Uterus (tissue), 4 donors: ENCODE results near the gene PTPRE. TPM values are rescaled to one million over a fixed set of nuclear protein-coding genes. Genes with fewer than 3 reads are reported as not detected.

Source experiments
- DNase-seq, 2 donors: peaks; one replicate each; pipeline ENCODE4 v3.0.0-alpha.2; 2019 to 2020
- H3K27ac ChIP-seq, 2 donors: fragments of 200-600 bp; sonication (generic); 1 replicate in 1 of 2; 2 replicates in 1 of 2; pipeline ENCODE4 v1.5.1; 2016 to 2018
- H3K27me3 ChIP-seq, 2 donors: fragments of 200-600 bp; sonication (generic); one replicate each; pipeline ENCODE4 v1.5.1; 2018 to 2019; ENCODE audit warnings: control low read depth in 1 of 2
- H3K36me3 ChIP-seq, 2 donors: fragments of 200-600 bp; sonication (generic); one replicate each; pipeline ENCODE4 v1.5.1; 2019; ENCODE audit warnings: control low read depth in 1 of 2
- H3K4me1 ChIP-seq, 2 donors: fragments of 200-600 bp; sonication (generic); one replicate each; pipeline ENCODE4 v1.5.1; 2018 to 2019; ENCODE audit warnings: control low read depth in 1 of 2
- H3K4me3 ChIP-seq, 2 donors: fragments of 200-600 bp; sonication (generic); 1 replicate in 1 of 2; 2 replicates in 1 of 2; pipeline ENCODE4 v1.5.1; 2018 to 2019; ENCODE audit warnings: mild to moderate bottlenecking in 1 of 2
- H3K9me3 ChIP-seq, 2 donors: fragments of 200-600 bp; sonication (generic); one replicate each; pipeline ENCODE4 v1.5.1; 2019; ENCODE audit warnings: control low read depth in 1 of 2
- CTCF ChIP-seq, 4 experiments: fragments of 200-600 bp in 2 of 4; fragments of 450-650 bp in 2 of 4; sonication (generic) in 2 of 4; IDR thresholded peaks; one replicate each; pipeline ENCODE4 v1.5.1; 2016 to 2019; ENCODE audit warnings: antibody characterized with exemption in 4 of 4, mild to moderate bottlenecking in 2 of 4, moderate library complexity in 1 of 4
- POLR2A ChIP-seq, 2 donors: fragments of 450-650 bp; IDR thresholded peaks; one replicate each; pipeline ENCODE4 v1.6.1; 2016; ENCODE audit warnings: antibody characterized with exemption in 2 of 2, mild to moderate bottlenecking in 1 of 2, moderate library complexity in 1 of 2
- intact Hi-C: fragments of 100-400 bp; cut with DNase I; formaldehyde crosslinking; loops from one replicate; pipeline ENCODE4 v1.15.1; 2023; ENCODE audit warnings: low total_unique reads
- total RNA-seq, 4 donors: library from RNA; depleted of rRNA in 3 of 4; stranded (reverse); fragments of >200 nt in 3 of 4; gene quantifications; one replicate each; pipeline versions ENCODE4 v1.1.0 to v1.2.4, GENCODE V29; 2014 to 2023
- donor health status: DM: yes; HTN: yes; CAD: no.

Gene PTPRE
- total RNA-seq, 4 donors from 2014 or later = 9.4 to 18.9 (median 16.3) TPM

- no peak overlapping the region for H3K27ac ChIP-seq
- no peak for DNase-seq
- H3K27me3 ChIP-seq = no peaks in the 10 kb centered on the region
- no peak for TF ChIP-seq CTCF (IDR thresholded peaks at IDR 0.05)
- TF ChIP-seq POLR2A (IDR thresholded peaks at IDR 0.05) = no peak
- H3K9me3 ChIP-seq = no peaks in the 10 kb centered on the region
- no peak overlapping the region for H3K4me3 ChIP-seq
- no peaks in the 10 kb centered on the region for H3K36me3 ChIP-seq
- intact Hi-C loops = loop anchor here (5.0 kb wide), 1 partner anchor 102 kb away; no protein-coding TSS in a partner anchor
- no peaks in the 10 kb centered on the region for H3K4me1 ChIP-seq
Observed at GRCh38 chr10:127909716-127910463, 3.0 kb downstream of the PTPRE start.

GRCh38 chr10:127910464-127910770 is 3.5 kb downstream of the PTPRE start:
- Histone ChIP-seq H3K36me3 (no peaks in the 10 kb centered on the region), H3K27ac (no peak overlapping the region), H3K4me1 (no peaks in the 10 kb centered on the region), H3K4me3 (no peak overlapping the region), H3K9me3 (no peaks in the 10 kb centered on the region), H3K27me3 (no peaks in the 10 kb centered on the region)
- intact Hi-C loops = no loop called here
- TF ChIP-seq POLR2A (IDR thresholded peaks at IDR 0.05) (no peak), CTCF (IDR thresholded peaks at IDR 0.05) (no peak)
- DNase-seq = no peak

- intact Hi-C loops = no loop called here
- TF ChIP-seq CTCF (IDR thresholded peaks at IDR 0.05) (no peak), POLR2A (IDR thresholded peaks at IDR 0.05) (no peak)
- Histone ChIP-seq H3K36me3 (no peaks in the 10 kb centered on the region), H3K9me3 (no peaks in the 10 kb centered on the region), H3K4me1 (no peaks in the 10 kb centered on the region), H3K4me3 (no peak overlapping the region), H3K27ac (no peak overlapping the region), H3K27me3 (no peaks in the 10 kb centered on the region)
- no peak for DNase-seq
Observed at GRCh38 chr10:127911218-127911866, 4.4 kb downstream of the PTPRE start.

- no peaks in the 10 kb centered on the region for H3K27me3 ChIP-seq
- H3K36me3 ChIP-seq = no peaks in the 10 kb centered on the region
- no peak overlapping the region for H3K4me3 ChIP-seq
- TF ChIP-seq CTCF (IDR thresholded peaks at IDR 0.05) (no peak), POLR2A (IDR thresholded peaks at IDR 0.05) (no peak)
- no peak for DNase-seq
- intact Hi-C loops = no loop called here
- no peak overlapping the region for H3K27ac ChIP-seq
- no peaks in the 10 kb centered on the region for H3K4me1 ChIP-seq
- no peaks in the 10 kb centered on the region for H3K9me3 ChIP-seq
Observed at GRCh38 chr10:127911867-127912257, 5.0 kb downstream of the PTPRE start.

- H3K27ac ChIP-seq = no peak overlapping the region
- intact Hi-C loops = no loop called here
- no peaks in the 10 kb centered on the region for H3K36me3 ChIP-seq
- no peaks in the 10 kb centered on the region for H3K27me3 ChIP-seq
- no peak for DNase-seq
- H3K4me1 ChIP-seq = no peaks in the 10 kb centered on the region
- no peak overlapping the region for H3K4me3 ChIP-seq
- no peaks in the 10 kb centered on the region for H3K9me3 ChIP-seq
- TF ChIP-seq CTCF (IDR thresholded peaks at IDR 0.05) (no peak), POLR2A (IDR thresholded peaks at IDR 0.05) (no peak)
Observed at GRCh38 chr10:127912607-127913367, 5.9 kb downstream of the PTPRE start.
